HCT116 (cell line): ENCODE results near the gene CNTNAP5. TPM values are rescaled to one million over a fixed set of nuclear protein-coding genes. Genes with fewer than 3 reads are reported as not detected.

ENCODE experiments used
- ATAC-seq: fragments of 200-7000 bp; cut with Tn5 transposase; 2 replicates; pipeline ENCODE4 v1.9.1; 2020; ENCODE audit warnings: mild to moderate bottlenecking, moderate library complexity
- BruUV-seq: library from RNA; stranded (reverse); fragments of 400-500 nt; replicated peaks from 2 replicates; lab custom pipeline; 2021; lab: Mats Ljungman, UMichigan
- CTCF ChIA-PET: fragments of 300-600 bp; sonication (Branson Sonifier 250); formaldehyde crosslinking; loops from one replicate; lab custom pipeline; 2021; ENCODE audit warnings: antibody characterized with exemption; lab: Charles Lee
- POLR2A ChIA-PET: fragments of 300-600, 350-600 bp; sonication (Branson Sonifier 250); formaldehyde crosslinking; loops from one replicate; lab custom pipeline; 2021; ENCODE audit warnings: antibody characterized with exemption; lab: Charles Lee
- RAD21 ChIA-PET, 2 experiments: fragments of 300-600 bp; sonication (Branson Sonifier 250); formaldehyde crosslinking; loops; one replicate each; lab custom pipeline; 2023; ENCODE audit warnings: low total read pairs in 2 of 2; ENCODE audit not compliant: uncharacterized antibody in 2 of 2, unreplicated experiment in 2 of 2, low non-redundant PET in 1 of 2; lab: Charles Lee
- DNase-seq: peaks from one replicate; pipeline ENCODE4 v3.0.0-alpha.2; 2010; ENCODE audit warnings: low read depth, low spot score
- H2AFZ ChIP-seq: fragments of 200-600 bp; shearing (Covaris generic), sonication (generic); 2 replicates; pipeline ENCODE4 v1.6.1; 2017; ENCODE audit warnings: low read depth, mixed run types, mixed read lengths, antibody characterized with exemption, low read length; ENCODE audit not compliant: poor library complexity, severe bottlenecking
- H3K27ac ChIP-seq: 2 replicates; pipeline ENCODE4 v1.5.1; 2012; ENCODE audit warnings: low read depth, low read length
- H3K27me3 ChIP-seq: fragments of 200-600 bp; sonication (generic); 2 replicates; pipeline ENCODE4 v1.6.1; 2016; ENCODE audit warnings: mixed run types, low read length, mixed read lengths; ENCODE audit not compliant: insufficient read depth
- H3K36me3 ChIP-seq, 2 experiments: fragments of 200-500 bp in 1 of 2; fragments of 200-600 bp in 1 of 2; sonication (Bioruptor generic) in 1 of 2; sonication (generic) in 1 of 2; 2 replicates each; pipeline versions ENCODE4 v1.5.1 to v1.6.1; 2014 to 2016; ENCODE audit warnings: low read length in 2 of 2, inconsistent platforms in 1 of 2, mixed read lengths in 1 of 2, mixed run types in 1 of 2; ENCODE audit not compliant: insufficient read depth in 2 of 2, control insufficient read depth in 1 of 2
- H3K4me1 ChIP-seq, 2 experiments: fragments of 200-600 bp in 1 of 2; sonication (generic) in 1 of 2; 2 replicates each; pipeline versions ENCODE4 v1.5.1 to v1.6.1; 2012 to 2017; ENCODE audit warnings: low read length in 2 of 2, inconsistent platforms in 1 of 2, mild to moderate bottlenecking in 1 of 2, mixed read lengths in 1 of 2, mixed run types in 1 of 2, moderate library complexity in 1 of 2; ENCODE audit not compliant: insufficient read depth in 2 of 2, control insufficient read depth in 1 of 2
- H3K4me2 ChIP-seq: fragments of 200-600 bp; sonication (generic); 2 replicates; pipeline ENCODE4 v1.6.1; 2017; ENCODE audit warnings: mixed run types, low read length, mixed read lengths
- H3K4me3 ChIP-seq, 2 experiments: fragments of 200-600 bp in 1 of 2; sonication (generic) in 1 of 2; replicated peaks in 1 of 2; 2 replicates each; pipeline ENCODE4 v1.5.1; 2011 to 2016; ENCODE audit warnings: low read length in 2 of 2, control low read depth in 1 of 2, low read depth in 1 of 2, mild to moderate bottlenecking in 1 of 2, mixed read lengths in 1 of 2, mixed run types in 1 of 2
- H3K79me2 ChIP-seq: fragments of 200-600 bp; sonication (generic); 2 replicates; pipeline ENCODE4 v1.6.1; 2017; ENCODE audit warnings: mild to moderate bottlenecking, mixed run types, low read length, moderate library complexity, mixed read lengths; ENCODE audit not compliant: insufficient read depth
- H3K9ac ChIP-seq: fragments of 200-600 bp; sonication (generic); 2 replicates; pipeline ENCODE4 v1.6.1; 2016; ENCODE audit warnings: low read length, mixed read lengths
- H3K9me2 ChIP-seq: fragments of 200-600 bp; sonication (generic), shearing (Covaris generic); 2 replicates; pipeline ENCODE4 v1.6.1; 2017; ENCODE audit warnings: mixed run types, mild to moderate bottlenecking, moderate library complexity; ENCODE audit not compliant: insufficient read depth
- H3K9me3 ChIP-seq, 2 experiments: fragments of 200-500 bp in 1 of 2; fragments of 200-600 bp in 1 of 2; sonication (Bioruptor generic) in 1 of 2; sonication (generic) in 1 of 2; 2 replicates each; pipeline ENCODE4 v1.6.1; 2014 to 2017; ENCODE audit warnings: low read length in 2 of 2, mixed read lengths in 2 of 2, inconsistent platforms in 1 of 2, low read depth in 1 of 2, mild to moderate bottlenecking in 1 of 2, mixed run types in 1 of 2, moderate library complexity in 1 of 2; ENCODE audit not compliant: control insufficient read depth in 1 of 2, insufficient read depth in 1 of 2
- H4K20me1 ChIP-seq: fragments of 200-600 bp; sonication (generic), shearing (Covaris generic); 2 replicates; pipeline ENCODE4 v1.6.1; 2017; ENCODE audit warnings: mixed run types, mild to moderate bottlenecking, moderate library complexity; ENCODE audit not compliant: insufficient read depth
- ATF3 ChIP-seq: IDR thresholded peaks from 2 replicates; pipeline ENCODE4 v1.6.1; 2012
- CBX3 ChIP-seq: IDR thresholded peaks from 2 replicates; pipeline ENCODE4 v1.6.1; 2012; ENCODE audit warnings: low read depth
- CTCF ChIP-seq, 3 experiments: fragments of 200-600 bp in 1 of 3; sonication (generic) in 1 of 3; IDR thresholded peaks in 2 of 3; conservative IDR thresholded peaks in 1 of 3; 2 replicates each; pipeline ENCODE4 v1.5.1; 2012 to 2017; ENCODE audit warnings: low read depth in 2 of 3, low read length in 2 of 3, antibody characterized with exemption in 1 of 3, borderline replicate concordance in 1 of 3, control low read depth in 1 of 3, mild to moderate bottlenecking in 1 of 3, mixed read lengths in 1 of 3, mixed run types in 1 of 3, moderate library complexity in 1 of 3; ENCODE audit not compliant: insufficient read depth in 1 of 3
- ELF1 ChIP-seq: IDR thresholded peaks from 2 replicates; pipeline ENCODE4 v1.6.1; 2012; ENCODE audit warnings: low read depth, borderline replicate concordance
- EZH2 ChIP-seq: fragments of 200-600 bp; sonication (generic); IDR thresholded peaks from 2 replicates; pipeline ENCODE4 v1.6.1; 2017; ENCODE audit warnings: antibody characterized with exemption, mixed run types
- FOSL1 ChIP-seq: IDR thresholded peaks from 2 replicates; pipeline ENCODE4 v1.6.1; 2012; ENCODE audit warnings: low read depth
- POLR2A ChIP-seq: IDR thresholded peaks from 2 replicates; pipeline ENCODE4 v1.7.0; 2011; ENCODE audit warnings: borderline replicate concordance; ENCODE audit not compliant: insufficient read depth, insufficient read length; ENCODE audit errors: extremely low read depth
- RAD21 ChIP-seq: IDR thresholded peaks from 2 replicates; pipeline ENCODE4 v1.6.1; 2012; ENCODE audit warnings: low read depth, mild to moderate bottlenecking
- REST ChIP-seq: IDR thresholded peaks from 2 replicates; pipeline ENCODE4 v1.6.1; 2012; ENCODE audit warnings: low read depth
- SIN3A ChIP-seq: IDR thresholded peaks from 2 replicates; pipeline ENCODE4 v1.6.1; 2012; ENCODE audit warnings: low read depth
- SP1 ChIP-seq: IDR thresholded peaks from 2 replicates; pipeline ENCODE4 v1.6.1; 2012; ENCODE audit warnings: low read depth
- SRF ChIP-seq: IDR thresholded peaks from 2 replicates; pipeline ENCODE4 v1.6.1; 2012; ENCODE audit warnings: low read depth
- TCF7L2 ChIP-seq: IDR thresholded peaks from 2 replicates; pipeline ENCODE4 v1.7.0; 2011; ENCODE audit warnings: borderline replicate concordance, inconsistent platforms; ENCODE audit not compliant: insufficient read depth, insufficient read length; ENCODE audit errors: extremely low read depth
- ZFX ChIP-seq: fragments of 450-650 bp; IDR thresholded peaks from 2 replicates; pipeline ENCODE4 v1.6.1; 2017
- ZNF274 ChIP-seq: fragments of 200-500 bp; sonication (Bioruptor generic); IDR thresholded peaks from 2 replicates; pipeline ENCODE4 v1.6.1; 2014; ENCODE audit warnings: mild to moderate bottlenecking, low read depth, low read length, inconsistent platforms
- intact Hi-C: fragments of 100-400 bp; cut with micrococcal nuclease; formaldehyde crosslinking; loops from 2 replicates; pipeline ENCODE4 v1.10.0; 2022
- total RNA-seq: library from RNA; stranded (reverse); gene quantifications from one replicate; pipeline ENCODE4 v1.2.1, GENCODE V29; 2021; ENCODE audit not compliant: unreplicated experiment
- TF ChIP-seq, protein P1 (sequence below): IDR thresholded peaks from 2 replicates; pipeline ENCODE4 v1.6.1; 2012

CNTNAP5 gene
- total RNA-seq, 1 experiment from 2014 or later = not detected

GRCh38 chr2:124585277-124585676 is 560.2 kb downstream of the CNTNAP5 start:
- H3K9me2 ChIP-seq = no peaks in the 10 kb centered on the region
- H3K4me2 ChIP-seq = no peak overlapping the region
- intact Hi-C loops = no loop called here
- H3K36me3 ChIP-seq = no peaks in the 10 kb centered on the region
- H3K27me3 ChIP-seq = no peaks in the 10 kb centered on the region
- peaks cover 6 to 9% of the 10 kb centered on the region in 2 experiments; a peak in 2 of 4 replicates for H3K9me3 ChIP-seq
- no peak for TF ChIP-seq REST
- no peak for TF ChIP-seq ATF3
- TF ChIP-seq SP1 = no peak
- TF ChIP-seq ELF1 = no peak
- no peak for TF ChIP-seq FOSL1
- TF ChIP-seq EZH2 = no peak
- TF ChIP-seq CBX3 = no peak
- no peak for TF ChIP-seq TCF7L2
- TF ChIP-seq SIN3A = no peak
- TF ChIP-seq POLR2A = no peak
- no peak for TF ChIP-seq SRF
- TF ChIP-seq ZFX = no peak
- no peak for TF ChIP-seq ZNF274
- TF ChIP-seq, protein P1, sequence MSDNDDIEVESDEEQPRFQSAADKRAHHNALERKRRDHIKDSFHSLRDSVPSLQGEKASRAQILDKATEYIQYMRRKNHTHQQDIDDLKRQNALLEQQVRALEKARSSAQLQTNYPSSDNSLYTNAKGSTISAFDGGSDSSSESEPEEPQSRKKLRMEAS = no peak
- no peak for TF ChIP-seq RAD21
- no peak for TF ChIP-seq CTCF (IDR thresholded peaks at IDR 0.05 in 2 of 3, conservative IDR thresholded peaks at IDR 0.05 in 1 of 3; ENCODE audit: borderline replicate concordance in 1 of 3, insufficient read depth in 1 of 3, low read depth in 2 of 3, low read length in 2 of 3)
- no peak overlapping the region for H3K9ac ChIP-seq
- ATAC-seq (no peak), DNase-seq (no peak)
- no TSS peak for BruUV-seq
- POLR2A ChIA-PET = no interaction called here
- H3K79me2 ChIP-seq = no peaks in the 10 kb centered on the region
- no peaks in the 10 kb centered on the region for H4K20me1 ChIP-seq
- no peak overlapping the region for H3K27ac ChIP-seq
- H3K4me1 ChIP-seq = no peaks in the 10 kb centered on the region
- no peak overlapping the region for H2AFZ ChIP-seq
- CTCF ChIA-PET = no interaction called here
- H3K4me3 ChIP-seq = no peak overlapping the region
- RAD21 ChIA-PET = no interaction called here
